Endothelial cell of umbilical vein (primary cell): ENCODE results near the gene MAMDC2. TPM values are rescaled to one million over a fixed set of nuclear protein-coding genes. Genes with fewer than 3 reads are reported as not detected.

Experiments used
- BruUV-seq: library from RNA; stranded (reverse); fragments of 400-500 nt; replicated peaks from 2 replicates; lab custom pipeline; 2021; lab: Mats Ljungman, UMichigan
- CTCF ChIA-PET: fragments of 300-600, 350-600 bp; sonication (Branson Sonifier 250); formaldehyde crosslinking; loops from one replicate; lab custom pipeline; 2021; ENCODE audit warnings: antibody characterized with exemption, inconsistent platforms; lab: Charles Lee
- POLR2A ChIA-PET: fragments of 300-600, 350-600 bp; sonication (Branson Sonifier 250); formaldehyde crosslinking; loops from one replicate; lab custom pipeline; 2021; ENCODE audit warnings: antibody characterized with exemption, inconsistent platforms; lab: Charles Lee
- DNase-seq: peaks from one replicate; pipeline ENCODE4 v3.0.0-alpha.2; 2011; ENCODE audit warnings: low read depth, low spot score
- FAIRE-seq: peaks from 2 replicates; lab custom pipeline; 2011; peaks lifted over from hg19 to GRCh38; lab: Jason Lieb, UNC
- H2AFZ ChIP-seq: 2 replicates; pipeline ENCODE4 v1.6.0; 2012; ENCODE audit warnings: low read depth, low read length, control low read depth, inconsistent platforms
- H3K27ac ChIP-seq: 2 replicates; pipeline ENCODE4 v1.5.1; 2011; ENCODE audit warnings: low read depth, mild to moderate bottlenecking, control low read depth, low read length, moderate library complexity; ENCODE audit not compliant: insufficient read depth
- H3K27me3 ChIP-seq, 2 experiments: 2 replicates each; pipeline versions ENCODE4 v1.6.0 to v1.6.1; 2011; ENCODE audit warnings: low read length in 2 of 2, mixed read lengths in 1 of 2; ENCODE audit not compliant: control insufficient read depth in 2 of 2, insufficient read depth in 2 of 2
- H3K36me3 ChIP-seq, 2 experiments: 2 replicates in 1 of 2; 3 replicates in 1 of 2; pipeline ENCODE4 v1.5.1; 2011; ENCODE audit warnings: low read length in 2 of 2, mild to moderate bottlenecking in 1 of 2, moderate library complexity in 1 of 2; ENCODE audit not compliant: control insufficient read depth in 2 of 2, insufficient read depth in 2 of 2; ENCODE audit errors: extremely low read depth in 1 of 2
- H3K4me1 ChIP-seq: 3 replicates; pipeline ENCODE4 v1.5.1; 2011; ENCODE audit warnings: mild to moderate bottlenecking, low read length; ENCODE audit not compliant: control insufficient read depth, insufficient read depth; ENCODE audit errors: extremely low read depth
- H3K4me2 ChIP-seq: 2 replicates; pipeline ENCODE4 v1.6.1; 2011; ENCODE audit warnings: low read length, control low read depth, mixed read lengths; ENCODE audit not compliant: insufficient read depth
- H3K4me3 ChIP-seq, 3 experiments: fragments of 200-600 bp in 1 of 3; sonication (generic), shearing (Covaris generic) in 1 of 3; replicated peaks in 1 of 3; 2 replicates each; pipeline ENCODE4 v1.5.1; 2011 to 2016; ENCODE audit warnings: control low read depth in 3 of 3, low read length in 3 of 3, mild to moderate bottlenecking in 2 of 3, inconsistent platforms in 1 of 3, low read depth in 1 of 3, moderate library complexity in 1 of 3; ENCODE audit not compliant: insufficient read depth in 1 of 3
- H3K79me2 ChIP-seq: 2 replicates; pipeline ENCODE4 v1.6.0; 2012; ENCODE audit warnings: low read length, inconsistent platforms; ENCODE audit not compliant: control insufficient read depth, insufficient read depth
- H3K9ac ChIP-seq: replicated peaks from 2 replicates; pipeline ENCODE3; 2011; ENCODE audit warnings: low read length, control low read depth; ENCODE audit not compliant: insufficient read depth; ENCODE audit errors: extremely low read depth
- H3K9me1 ChIP-seq: replicated peaks from 3 replicates; pipeline ENCODE4 v1.6.0; 2011; ENCODE audit warnings: mild to moderate bottlenecking, low read length; ENCODE audit not compliant: control insufficient read depth, insufficient read depth; ENCODE audit errors: extremely low read depth
- H3K9me3 ChIP-seq: replicated peaks from 2 replicates; pipeline ENCODE4 v1.5.1; 2012; ENCODE audit warnings: low read length, inconsistent platforms; ENCODE audit not compliant: control insufficient read depth, insufficient read depth
- H4K20me1 ChIP-seq: replicated peaks from 2 replicates; pipeline ENCODE3; 2011; ENCODE audit warnings: mild to moderate bottlenecking, low read length; ENCODE audit not compliant: control insufficient read depth, insufficient read depth; ENCODE audit errors: extremely low read depth
- EZH2 ChIP-seq: IDR thresholded peaks from 2 replicates; pipeline ENCODE4 v1.6.1; 2012; ENCODE audit warnings: borderline replicate concordance, low read depth, mild to moderate bottlenecking, moderate library complexity, low read length, inconsistent platforms; ENCODE audit not compliant: severe bottlenecking
- FOS ChIP-seq: IDR thresholded peaks from 2 replicates; pipeline ENCODE4 v1.6.1; 2011; ENCODE audit warnings: mild to moderate bottlenecking, low read length, moderate library complexity, borderline replicate concordance; ENCODE audit not compliant: insufficient read depth
- GATA2 ChIP-seq: IDR thresholded peaks from 2 replicates; pipeline ENCODE4 v1.7.0; 2011; ENCODE audit warnings: low read depth, mild to moderate bottlenecking, moderate library complexity, mixed read lengths, low read length; ENCODE audit not compliant: insufficient read length, insufficient read depth
- JUN ChIP-seq: IDR thresholded peaks from 2 replicates; pipeline ENCODE4 v1.6.1; 2011; ENCODE audit warnings: borderline replicate concordance, low read depth; ENCODE audit not compliant: insufficient read length, insufficient read depth
- MYC ChIP-seq: IDR thresholded peaks from one replicate; pipeline ENCODE4 v1.6.1; 2011; ENCODE audit warnings: mild to moderate bottlenecking, low read depth, low read length
- POLR2A ChIP-seq: IDR thresholded peaks from 2 replicates; pipeline ENCODE4 v1.6.1; 2012; ENCODE audit warnings: low read depth, mild to moderate bottlenecking, control low read depth, low read length
- POLR2AphosphoS5 ChIP-seq: IDR thresholded peaks from 2 replicates; pipeline ENCODE4 v1.6.1; 2012; ENCODE audit warnings: low read depth, mild to moderate bottlenecking, control low read depth, low read length, moderate library complexity; ENCODE audit not compliant: insufficient read depth
- dilution Hi-C: fragments of 300-500 bp; cut with MboI; formaldehyde crosslinking; loops from one replicate; pipeline ENCODE4 v1.15.0; 2019; ENCODE audit warnings: low sequenced_read_pairs; ENCODE audit not compliant: extremely low pct_ligation_motif_present
- intact Hi-C: fragments of 100-400 bp; cut with micrococcal nuclease; formaldehyde crosslinking; loops from one replicate; pipeline ENCODE4 v1.10.0; 2022
- polyA plus RNA-seq, 4 experiments: library from polyadenylated mRNA; depleted of rRNA in 3 of 4; stranded (reverse) in 3 of 4; unstranded in 1 of 4; fragments of >200 nt; gene quantifications; 2 replicates each; pipeline versions ENCODE4 v1.2.1 to v1.2.3, GENCODE V29; 2011 to 2012; ENCODE audit warnings: missing spikeins in 1 of 4
- total RNA-seq: library from RNA; stranded (reverse); gene quantifications from 2 replicates; pipeline ENCODE4 v1.2.3, GENCODE V29; 2021
- TF ChIP-seq, protein P1 (sequence below): IDR thresholded peaks from 2 replicates; pipeline ENCODE4 v1.6.1; 2011; ENCODE audit not compliant: insufficient read depth, insufficient read length
- TF ChIP-seq, protein P2 (sequence below), 2 donors: IDR thresholded peaks; 1 replicate in 1 of 2; 2 replicates in 1 of 2; pipeline ENCODE4 v1.5.1; 2011; ENCODE audit warnings: low read length in 2 of 2, mild to moderate bottlenecking in 2 of 2, moderate library complexity in 2 of 2, control low read depth in 1 of 2, inconsistent platforms in 1 of 2, low read depth in 1 of 2; ENCODE audit not compliant: insufficient read depth in 1 of 2; ENCODE audit errors: extremely low read depth in 1 of 2

MAMDC2 gene
- total and polyA plus RNA-seq, 2 donors (not counting 3 experiments of a cell fraction or from before 2014, with no cell fraction given), result 0.60 to 1.1 TPM

DNA sequence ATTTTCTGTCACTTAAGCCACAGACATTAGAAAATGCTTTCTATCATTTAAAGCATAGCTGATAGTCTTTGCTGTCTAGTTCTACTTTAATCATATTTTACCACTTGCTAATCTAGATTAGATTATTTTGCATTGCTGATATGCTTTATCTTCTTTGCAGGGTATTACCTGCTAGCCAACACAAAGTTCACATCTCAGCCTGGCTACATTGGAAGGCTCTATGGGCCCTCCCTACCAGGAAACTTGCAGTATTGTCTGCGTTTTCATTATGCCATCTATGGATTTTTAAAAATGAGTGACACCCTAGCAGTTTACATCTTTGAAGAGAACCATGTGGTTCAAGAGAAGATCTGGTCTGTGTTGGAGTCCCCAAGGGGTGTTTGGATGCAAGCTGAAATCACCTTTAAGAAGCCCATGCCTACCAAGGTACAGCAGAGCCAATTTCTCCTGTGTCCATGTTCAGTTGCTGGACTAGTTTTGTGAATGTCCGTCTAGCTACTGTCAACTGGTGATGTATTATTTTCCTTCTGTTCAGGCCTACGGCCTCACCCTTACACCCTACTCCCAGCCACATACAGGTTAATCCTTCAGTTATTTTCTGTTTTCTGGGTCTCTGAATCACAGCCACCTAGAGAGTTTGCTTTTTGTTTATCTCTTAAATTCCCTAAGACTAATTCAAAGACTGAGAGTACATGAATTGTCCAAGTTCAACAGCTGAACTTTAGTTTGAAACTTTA is 99.9 kb downstream of the MAMDC2 start:
- intact Hi-C loops, result loop anchor here (10.0 kb wide), 1 partner anchor 69 kb away; no protein-coding TSS in a partner anchor
- H3K4me2 ChIP-seq, result no peak overlapping the region

More for the DNA sequence above, 99.9 kb downstream of the MAMDC2 start:
- H3K4me3 ChIP-seq, result no peak overlapping the region
- no peaks in the 10 kb centered on the region for H3K9me1 ChIP-seq
- H3K4me1 ChIP-seq, result no peaks in the 10 kb centered on the region
- no peak overlapping the region for H2AFZ ChIP-seq
- FAIRE-seq (no peak), DNase-seq (no peak)
- no peaks in the 10 kb centered on the region for H3K79me2 ChIP-seq
- H3K36me3 ChIP-seq, result no peaks in the 10 kb centered on the region
- ChIA-PET CTCF (interaction anchor here (1.8 kb wide), 1 partner anchor 33 kb away, joined by 5 read pairs; no protein-coding TSS in a partner anchor), POLR2A (no interaction called here)
- H3K27me3 ChIP-seq, result no peaks in the 10 kb centered on the region
- no peak overlapping the region for H3K9ac ChIP-seq
- no TSS peak for BruUV-seq
- H3K27ac ChIP-seq, result no peak overlapping the region
- dilution Hi-C loops, result no loop called here
- H4K20me1 ChIP-seq, result no peaks in the 10 kb centered on the region
- TF ChIP-seq MYC (no peak), JUN (no peak), EZH2 (no peak), POLR2AphosphoS5 (no peak), GATA2 (no peak), POLR2A (no peak), FOS (no peak)
- TF ChIP-seq, protein P1, sequence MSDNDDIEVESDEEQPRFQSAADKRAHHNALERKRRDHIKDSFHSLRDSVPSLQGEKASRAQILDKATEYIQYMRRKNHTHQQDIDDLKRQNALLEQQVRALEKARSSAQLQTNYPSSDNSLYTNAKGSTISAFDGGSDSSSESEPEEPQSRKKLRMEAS, result no peak
- TF ChIP-seq, protein P2, sequence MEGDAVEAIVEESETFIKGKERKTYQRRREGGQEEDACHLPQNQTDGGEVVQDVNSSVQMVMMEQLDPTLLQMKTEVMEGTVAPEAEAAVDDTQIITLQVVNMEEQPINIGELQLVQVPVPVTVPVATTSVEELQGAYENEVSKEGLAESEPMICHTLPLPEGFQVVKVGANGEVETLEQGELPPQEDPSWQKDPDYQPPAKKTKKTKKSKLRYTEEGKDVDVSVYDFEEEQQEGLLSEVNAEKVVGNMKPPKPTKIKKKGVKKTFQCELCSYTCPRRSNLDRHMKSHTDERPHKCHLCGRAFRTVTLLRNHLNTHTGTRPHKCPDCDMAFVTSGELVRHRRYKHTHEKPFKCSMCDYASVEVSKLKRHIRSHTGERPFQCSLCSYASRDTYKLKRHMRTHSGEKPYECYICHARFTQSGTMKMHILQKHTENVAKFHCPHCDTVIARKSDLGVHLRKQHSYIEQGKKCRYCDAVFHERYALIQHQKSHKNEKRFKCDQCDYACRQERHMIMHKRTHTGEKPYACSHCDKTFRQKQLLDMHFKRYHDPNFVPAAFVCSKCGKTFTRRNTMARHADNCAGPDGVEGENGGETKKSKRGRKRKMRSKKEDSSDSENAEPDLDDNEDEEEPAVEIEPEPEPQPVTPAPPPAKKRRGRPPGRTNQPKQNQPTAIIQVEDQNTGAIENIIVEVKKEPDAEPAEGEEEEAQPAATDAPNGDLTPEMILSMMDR (IDR thresholded peaks at IDR 0.05; ENCODE audit: extremely low read depth in 1 of 2, insufficient read depth in 1 of 2, low read depth in 1 of 2, low read length in 2 of 2), result no peak
- H3K9me3 ChIP-seq, result no peaks in the 10 kb centered on the region
